ENCODE data around the gene GPBAR1. TPM values are rescaled to one million over a fixed set of nuclear protein-coding genes. Genes with fewer than 3 reads are reported as not detected.

The GPBAR1 gene
- total and polyA plus RNA-seq, 9 of the 15 experiments (the other 6 are each of a cell fraction or from before 2014, with no cell fraction given), result not detected

GRCh38 chr2:218277921-218278320, 17.1 kb downstream of the GPBAR1 start (continued):
- no peak for TF ChIP-seq CHD7 (IDR thresholded peaks at IDR 0.05; ENCODE audit: low read depth, low read length)

All from K562 (cell line).